Mesodermal cell (in vitro differentiated cells): ENCODE data around the gene CABP4.

ENCODE experiments used
- H3K27ac ChIP-seq: 2 replicates; pipeline ENCODE4 v1.7.0; 2013; ENCODE audit warnings: mild to moderate bottlenecking, low read depth, low read length, moderate library complexity; ENCODE audit not compliant: severe bottlenecking
- H3K36me3 ChIP-seq: 2 replicates; pipeline ENCODE4 v1.7.1; 2013; ENCODE audit warnings: mild to moderate bottlenecking, low read length, moderate library complexity; ENCODE audit not compliant: control insufficient read depth, insufficient read depth
- H3K4me1 ChIP-seq: one replicate; pipeline ENCODE4 v1.7.1; 2013; ENCODE audit warnings: mild to moderate bottlenecking, low read length; ENCODE audit not compliant: insufficient read depth, control insufficient read depth, poor library complexity, severe bottlenecking
- H3K4me3 ChIP-seq: 2 replicates; pipeline ENCODE4 v1.7.0; 2013; ENCODE audit warnings: low read length, control low read depth, mild to moderate bottlenecking; ENCODE audit not compliant: insufficient read depth, poor library complexity, severe bottlenecking; ENCODE audit errors: extremely low read depth
- H3K9me3 ChIP-seq: 2 replicates; pipeline ENCODE4 v1.7.1; 2013; ENCODE audit warnings: mild to moderate bottlenecking, low read length, moderate library complexity; ENCODE audit not compliant: control insufficient read depth
- WGBS, 2 experiments: methylation state at CpG; one replicate each; pipeline ENCODE4 v1.1.5; 2013; ENCODE audit warnings: missing lambda C conversion rate in 2 of 2; ENCODE audit not compliant: insufficient coverage in 2 of 2; 5-methylcytosine and 5-hydroxymethylcytosine counted together

CABP4 gene

DNA sequence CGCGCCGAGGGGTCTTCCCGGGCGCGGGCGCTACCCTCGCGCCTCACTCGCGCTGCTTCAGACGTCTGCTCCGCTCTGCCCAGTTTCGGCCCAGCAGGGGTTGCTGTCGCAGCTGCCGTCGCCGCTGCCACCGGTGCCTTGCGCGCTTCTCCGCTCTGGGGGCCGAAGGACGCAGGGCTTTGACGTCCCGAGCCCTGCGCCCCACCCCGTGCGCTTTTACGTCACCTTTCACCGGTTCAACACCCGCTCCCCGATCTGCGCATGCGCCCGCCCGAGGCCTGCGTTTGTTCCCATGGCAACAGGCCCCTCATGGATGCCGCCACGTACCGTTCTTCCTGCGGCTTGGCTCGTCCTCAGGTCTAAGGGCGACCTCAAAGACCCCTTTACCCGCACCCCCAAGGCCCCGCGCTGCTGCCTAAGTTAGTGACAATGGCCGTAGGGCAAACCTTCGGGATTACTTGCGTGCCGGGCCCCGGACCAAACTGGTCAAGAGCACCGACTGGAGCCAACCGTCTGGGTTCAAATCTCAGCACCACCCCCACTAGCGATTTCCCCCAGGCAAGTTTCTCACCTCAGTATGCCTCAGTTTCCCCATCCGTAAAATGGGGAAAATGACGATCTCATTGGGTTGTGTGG is 53.5 kb downstream of the CABP4 start:
- Histone ChIP-seq H3K9me3 (no peaks in the 10 kb centered on the region), H3K4me1 (peaks cover 21% of the 10 kb centered on the region), H3K36me3 (no peaks in the 10 kb centered on the region), H3K27ac (peak overlapping the region; percentile 98), H3K4me3 (peak overlapping the region; percentile 64)
- 0 to 1% methylated on average over 26 to 49 of the region's 57 CpGs for WGBS, 2 experiments

DNA sequence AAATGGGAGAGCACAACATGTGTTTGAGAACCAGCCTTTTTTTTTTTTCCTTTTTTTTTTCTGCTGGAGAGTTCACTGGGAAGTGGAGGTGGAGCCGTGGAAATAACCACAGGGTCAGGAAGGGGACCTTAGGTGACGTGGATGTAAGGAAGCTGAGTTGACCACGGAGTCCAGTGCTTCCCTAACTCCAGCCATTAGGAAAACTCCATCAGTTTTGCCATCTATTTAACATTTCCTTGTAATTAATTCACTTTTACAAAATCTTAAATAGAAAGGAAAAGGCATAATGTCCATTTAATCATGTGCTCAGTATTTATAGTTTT is 54.8 kb downstream of the CABP4 start:
- Histone ChIP-seq H3K36me3 (no peaks in the 10 kb centered on the region), H3K4me1 (peaks cover 17% of the 10 kb centered on the region), H3K27ac (no peak overlapping the region), H3K9me3 (no peaks in the 10 kb centered on the region), H3K4me3 (no peak overlapping the region)
- WGBS, 2 experiments: no CpG with 5 or more reads among the region's 3 CpGs
